ENCODE results near the gene CXCL3.
A peak's percentile ranks its signal among the peaks of the same experiment; 100 is the strongest.
"Not testable (repeated sequence)": the region's sequence is repeated elsewhere in the genome, so short reads cannot be mapped to it uniquely, and the experiment has no call there.

CXCL3 gene

GRCh38 chr4:74038425-74039314, at the start of gene CXCL3:
TSS of gene CXCL3 (minus strand) at chr4:74038689. CDS start at chr4:74038611, 78 bp downstream.
- peak; percentile 39 for DNase-seq (ENCODE audit: insufficient read length, low spot score)
- peak; percentile 44 for FAIRE-seq

- FAIRE-seq = no peak
- DNase-seq (ENCODE audit: insufficient read length, low spot score) = no peak
Observed at GRCh38 chr4:74087481-74087880, 49.0 kb upstream of the CXCL3 start.

DNA sequence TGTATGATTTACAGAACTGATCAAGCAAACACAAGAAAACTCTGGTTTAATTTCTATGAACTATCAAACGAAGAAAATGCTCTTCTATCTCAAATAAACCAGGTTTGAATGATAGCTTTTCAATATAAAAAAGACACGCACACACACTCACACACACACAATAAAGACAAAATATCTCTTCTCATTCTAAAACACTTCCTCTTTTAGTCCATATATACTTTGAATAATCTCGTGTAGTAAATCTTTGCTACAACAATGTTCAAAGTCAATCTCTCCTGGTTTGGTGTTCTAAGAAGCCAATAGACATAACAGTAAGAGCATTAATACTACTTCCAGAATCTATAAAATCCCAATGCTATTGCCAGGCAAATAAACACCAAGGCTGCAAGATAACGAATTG, 47.2 kb upstream of the CXCL3 start:
- no peak for FAIRE-seq
- DNase-seq (ENCODE audit: insufficient read length, low spot score) = no peak

DNA sequence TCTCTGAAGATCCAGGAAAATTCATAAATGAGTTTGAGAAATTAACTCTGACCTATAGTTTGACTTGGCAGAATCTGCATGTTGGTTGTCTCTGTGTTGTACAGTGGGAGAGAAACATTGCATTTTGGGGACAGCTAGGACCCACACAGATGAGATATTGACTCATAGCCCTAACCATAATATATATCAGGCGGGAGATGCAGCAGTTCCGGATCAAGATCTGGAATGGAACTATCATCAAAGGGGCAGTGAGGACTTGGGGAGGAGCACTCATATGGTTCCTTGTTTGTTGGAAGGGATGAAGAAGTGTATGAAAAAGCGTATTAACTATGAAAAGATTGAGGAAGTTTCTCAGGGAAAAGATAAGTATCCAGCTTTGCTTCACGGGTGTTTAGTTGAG, 46.5 kb upstream of the CXCL3 start:
- DNase-seq (ENCODE audit: insufficient read length, low spot score) = no peak
- FAIRE-seq = no peak

DNA sequence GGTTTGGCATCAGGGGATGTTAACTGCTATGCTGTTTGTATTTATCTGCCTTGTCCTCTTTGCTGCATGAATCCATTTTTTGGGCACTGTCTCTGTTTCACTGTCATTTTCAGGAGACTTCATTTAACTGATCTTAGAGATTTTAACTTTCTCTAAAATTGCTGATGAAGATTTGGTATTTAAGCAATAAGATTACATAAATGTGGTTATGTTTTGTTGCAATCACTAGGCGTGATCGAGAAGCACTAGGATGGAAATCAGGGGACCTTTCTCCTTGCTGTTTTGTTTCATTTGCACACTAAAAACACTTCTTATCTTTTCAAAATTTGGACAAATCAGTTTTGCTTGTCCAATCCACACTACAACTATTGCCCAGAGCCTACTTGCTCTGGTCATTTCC, 45.1 kb upstream of the CXCL3 start:
- DNase-seq (ENCODE audit: insufficient read length, low spot score) (no peak), FAIRE-seq (no peak)

- FAIRE-seq (no peak), DNase-seq (ENCODE audit: insufficient read length, low spot score) (no peak)
Observed at GRCh38 chr4:74081035-74081434, 42.5 kb upstream of the CXCL3 start.

DNA sequence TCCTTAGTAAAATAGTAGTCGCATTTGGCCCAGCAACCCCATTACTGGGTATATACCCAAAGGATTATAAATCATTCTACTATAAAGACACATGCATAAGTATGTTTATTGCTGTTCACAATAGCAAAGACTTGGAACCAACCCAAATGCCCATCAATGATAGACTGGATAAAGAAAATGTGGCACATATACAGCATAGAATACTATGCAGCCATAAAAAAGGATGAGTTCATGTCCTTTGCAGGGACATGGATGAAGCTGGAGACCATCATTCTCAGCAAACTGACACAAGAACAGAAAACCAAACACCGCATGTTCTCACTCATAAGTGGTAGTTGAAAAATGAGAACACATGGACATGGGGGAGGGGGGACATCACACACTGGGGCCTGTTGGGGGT, 41.9 kb upstream of the CXCL3 start:
- FAIRE-seq; DNase-seq (ENCODE audit: insufficient read length, low spot score): not testable (repeated sequence)

DNA sequence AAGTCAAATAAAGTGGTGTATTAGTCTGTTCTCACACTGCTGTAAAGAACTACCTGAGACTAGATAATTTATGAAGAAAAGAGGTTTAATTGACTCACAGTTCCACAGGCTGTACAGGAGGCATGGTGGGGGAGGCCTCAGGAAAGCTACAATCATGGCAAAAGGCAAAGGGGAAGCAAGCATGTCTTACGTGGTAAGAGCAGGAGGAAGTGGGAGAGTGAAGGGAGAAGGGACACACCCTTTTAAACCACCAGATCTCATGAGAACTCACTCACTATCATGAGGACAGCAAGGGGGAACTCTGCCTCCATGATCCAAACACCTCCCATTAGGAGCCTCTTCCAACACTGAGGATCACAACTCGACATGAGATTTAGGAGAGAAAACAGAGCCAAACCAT, 40.5 kb upstream of the CXCL3 start:
- not testable (repeated sequence) for FAIRE-seq; DNase-seq (ENCODE audit: insufficient read length, low spot score)

- FAIRE-seq = no peak
Observed at GRCh38 chr4:74073358-74073757, 34.9 kb upstream of the CXCL3 start.

GRCh38 chr4:74072739-74073138, 34.2 kb upstream of the CXCL3 start:
- FAIRE-seq = no peak
- DNase-seq (ENCODE audit: insufficient read length, low spot score) = no peak

More at GRCh38 chr4:74073358-74073757, 34.9 kb upstream of the CXCL3 start:
- DNase-seq (ENCODE audit: insufficient read length, low spot score) = no peak

GRCh38 chr4:74067586-74067985, 29.1 kb upstream of the CXCL3 start:
- FAIRE-seq = no peak
- DNase-seq (ENCODE audit: insufficient read length, low spot score) = no peak

DNA sequence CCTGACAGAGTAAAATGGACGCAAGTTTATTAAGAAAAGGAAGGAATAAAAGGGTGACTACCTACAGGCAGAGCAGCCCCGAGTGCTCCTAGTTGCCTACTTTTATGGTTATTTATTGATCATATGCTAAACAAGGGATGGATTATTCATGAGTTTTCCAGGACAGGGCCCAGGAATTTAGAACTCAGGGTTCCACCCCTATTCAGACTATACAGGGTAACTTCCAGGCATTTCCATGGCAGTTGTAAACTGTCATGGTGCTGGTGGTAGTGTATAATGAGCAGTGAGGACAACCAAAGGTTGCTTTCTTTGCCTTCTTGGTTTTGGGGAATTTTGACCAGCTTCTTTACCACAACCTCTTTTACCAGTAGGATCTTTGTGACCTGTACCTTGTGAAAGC, 27.7 kb upstream of the CXCL3 start:
- no peak for FAIRE-seq
- no peak for DNase-seq (ENCODE audit: insufficient read length, low spot score)

DNA sequence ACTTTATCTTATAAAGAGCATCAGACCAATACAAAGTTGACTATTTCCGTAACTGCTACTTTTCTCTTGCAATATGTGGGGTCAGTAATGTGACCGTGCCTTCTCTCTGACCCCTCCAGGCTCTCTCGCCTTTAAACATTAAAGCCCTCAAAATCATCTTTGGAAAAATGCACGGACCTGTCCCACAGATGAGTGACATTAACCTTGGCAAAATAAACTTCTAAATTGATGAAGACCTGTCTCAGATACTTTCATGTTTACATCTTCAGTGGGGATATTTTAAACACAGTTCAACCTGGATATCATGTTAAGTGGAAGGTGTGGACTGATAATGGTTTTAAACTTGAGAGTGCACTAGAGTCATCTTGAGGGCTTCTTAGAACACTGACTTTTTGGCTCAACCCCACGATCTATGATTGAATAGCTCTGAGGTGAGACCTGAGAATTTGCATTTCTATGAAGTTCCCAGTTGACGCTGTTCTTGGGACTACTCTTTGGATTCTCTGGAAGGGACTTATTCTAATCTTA, 26.7 kb upstream of the CXCL3 start:
- no peak for DNase-seq (ENCODE audit: insufficient read length, low spot score)
- FAIRE-seq = no peak

DNA sequence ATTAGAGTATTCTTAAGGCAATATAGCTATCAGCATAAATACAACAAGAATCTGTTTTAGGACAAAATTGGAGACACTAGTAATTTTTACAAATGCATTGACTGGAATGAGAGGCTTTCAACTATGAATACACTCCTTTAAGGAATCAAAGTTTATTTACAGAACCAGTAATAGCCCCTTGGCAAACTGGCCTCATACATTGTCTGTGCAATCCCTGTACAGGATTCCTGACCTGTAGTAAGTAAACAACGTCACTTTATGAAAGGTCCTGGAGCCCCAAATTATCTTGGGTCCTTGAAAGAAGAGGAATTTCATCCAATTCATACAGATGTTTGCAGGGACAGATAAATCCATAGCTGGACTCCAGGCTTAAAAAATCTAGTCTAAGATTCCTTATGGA, 25.4 kb upstream of the CXCL3 start:
- no peak for FAIRE-seq

GRCh38 chr4:74062953-74063352, 24.5 kb upstream of the CXCL3 start:
- no peak for DNase-seq (ENCODE audit: insufficient read length, low spot score)
- FAIRE-seq = no peak

More for the DNA sequence above, 25.4 kb upstream of the CXCL3 start:
- DNase-seq (ENCODE audit: insufficient read length, low spot score) = no peak

DNA sequence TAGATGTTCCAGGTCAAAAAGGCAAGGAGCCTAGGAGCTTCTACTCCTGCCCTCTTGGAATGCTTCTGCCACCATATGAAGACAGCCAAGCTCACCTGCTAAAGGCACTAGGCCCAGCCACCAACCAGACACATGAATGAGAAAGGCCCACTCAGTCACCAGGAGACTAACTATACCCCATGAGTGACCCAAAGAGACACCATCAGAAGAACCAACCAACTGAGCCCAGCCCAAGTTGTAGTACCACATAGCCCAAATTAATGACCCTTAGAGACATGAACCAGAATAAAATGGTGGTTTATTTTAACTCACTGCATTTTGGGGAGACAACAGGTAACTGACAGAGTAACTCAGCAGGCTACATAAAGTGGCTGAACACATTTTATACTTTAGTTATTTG, 22.9 kb upstream of the CXCL3 start:
- DNase-seq (ENCODE audit: insufficient read length, low spot score) (no peak), FAIRE-seq (no peak)

- DNase-seq (ENCODE audit: insufficient read length, low spot score) = no peak
- no peak for FAIRE-seq
Observed at GRCh38 chr4:74059161-74059829, 20.8 kb upstream of the CXCL3 start.

GRCh38 chr4:74058048-74058651, 19.7 kb upstream of the CXCL3 start:
- DNase-seq (ENCODE audit: insufficient read length, low spot score) (no peak), FAIRE-seq (no peak)

DNA sequence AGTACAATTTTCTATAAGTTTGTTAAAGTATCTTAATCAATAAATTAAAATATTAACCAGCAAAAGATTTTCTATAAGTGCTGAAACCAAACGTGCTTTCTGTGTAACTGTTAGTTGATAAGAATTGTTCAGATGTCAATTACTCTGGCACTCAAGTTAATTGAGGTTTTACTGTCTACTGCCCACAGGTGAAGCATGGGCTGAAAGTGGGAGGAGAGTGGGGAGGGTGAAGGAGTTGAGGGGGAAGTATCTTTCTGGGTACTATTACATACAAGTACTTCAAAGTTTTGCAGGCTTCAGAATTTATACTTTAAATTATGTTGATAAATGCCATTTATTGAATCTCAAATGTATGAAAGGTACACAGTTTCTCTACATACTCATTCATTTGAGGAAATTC, 19.1 kb upstream of the CXCL3 start:
- FAIRE-seq (no peak), DNase-seq (ENCODE audit: insufficient read length, low spot score) (no peak)

DNA sequence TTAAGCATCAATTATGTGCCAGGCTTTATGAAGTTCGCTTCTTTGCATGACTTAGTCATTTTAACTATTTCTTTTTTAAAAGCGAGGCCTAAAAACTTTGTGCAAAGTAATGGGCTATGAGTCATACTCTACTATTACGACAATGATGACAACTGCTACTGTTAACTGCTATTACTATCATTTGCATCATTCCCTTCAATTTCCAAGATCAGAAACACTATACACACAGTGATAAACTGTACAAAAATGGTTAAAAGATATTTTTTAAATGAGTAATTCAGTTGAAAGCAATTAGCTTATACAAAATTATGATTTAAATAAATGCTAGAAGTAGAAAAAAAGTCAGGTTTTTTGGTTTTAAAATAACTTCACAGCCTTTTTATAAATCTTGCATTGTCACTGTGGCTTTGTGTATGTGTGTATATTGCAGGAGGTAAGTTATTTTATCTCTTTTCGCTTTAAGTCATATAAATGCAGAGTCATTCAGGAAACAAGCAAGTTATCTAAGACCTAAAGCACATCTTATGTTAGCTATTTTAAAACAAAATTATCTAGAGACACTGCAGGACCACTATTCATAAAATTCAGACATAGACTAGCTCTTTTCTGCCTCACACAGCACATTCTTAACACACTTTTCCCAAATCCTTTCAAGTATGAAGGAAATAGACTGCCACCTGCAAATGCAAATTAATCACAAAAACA, 18.5 kb upstream of the CXCL3 start:
- peak; percentile 17 for DNase-seq (ENCODE audit: insufficient read length, low spot score)
- no peak for FAIRE-seq

Data from HTR-8/SVneo (cell line).